Astrocyte of the cerebellum (primary cell): ENCODE measurements around the gene GJC3.
"Not testable (repeated sequence)": the region's sequence is repeated elsewhere in the genome, so short reads cannot be mapped to it uniquely, and the experiment has no call there.

Experiments used
- DNase-seq: peaks from one replicate; pipeline ENCODE4 v3.0.0-alpha.2; 2011; ENCODE audit warnings: low read depth
- H3K4me3 ChIP-seq: 2 replicates; pipeline ENCODE4 v1.5.1; 2011; ENCODE audit warnings: mild to moderate bottlenecking, low read depth, low read length, moderate library complexity
- CTCF ChIP-seq: IDR thresholded peaks from 2 replicates; pipeline ENCODE4 v1.5.1; 2012; ENCODE audit warnings: low read length, low read depth, moderate library complexity, mild to moderate bottlenecking; ENCODE audit errors: missing control alignments
- in situ Hi-C: cut with HindIII; loops from 2 replicates; pipeline ENCODE4 v1.10.0; 2017; ENCODE audit warnings: low sequenced_read_pairs

GJC3 gene

DNA sequence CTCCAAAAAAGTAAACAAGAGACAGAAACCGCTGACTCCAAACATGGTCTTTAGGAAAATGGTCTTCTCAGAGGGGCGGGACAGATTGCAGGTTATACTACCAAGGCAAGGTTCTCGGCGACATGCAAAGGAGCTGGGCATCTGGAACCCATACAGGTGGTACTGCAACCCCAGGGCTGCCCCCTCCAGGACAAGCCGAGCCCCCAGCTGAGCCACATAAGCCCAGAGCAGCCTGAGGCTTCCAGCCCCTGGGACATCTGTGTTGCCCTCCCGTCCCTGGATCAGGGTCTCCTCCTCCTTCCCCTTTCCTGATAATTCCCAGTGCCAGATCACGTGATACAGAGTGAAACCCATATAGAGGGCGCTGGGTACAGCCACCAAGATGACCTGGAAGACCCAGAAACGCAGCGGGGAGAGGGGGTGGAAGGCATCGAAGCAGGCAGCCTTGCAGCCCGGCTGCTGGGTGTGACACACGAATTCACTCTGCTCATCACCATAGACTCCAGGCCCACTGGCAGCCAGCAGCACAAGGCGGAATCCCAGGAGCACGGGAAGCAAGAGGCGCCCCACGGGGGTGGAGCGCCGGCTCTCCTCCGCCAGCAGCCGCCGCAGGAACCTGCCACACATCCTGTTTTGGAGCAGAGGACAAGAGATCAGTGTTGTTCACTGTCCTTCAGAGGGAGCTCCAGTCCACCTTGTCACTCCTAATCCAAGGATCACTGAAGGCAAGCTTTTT, at the start of gene GJC3:
GJC3 (minus strand) TSS at position 627 of the 736 bp plus-strand sequence; CDS start at position 627, 0 bp downstream.
- no peak within 1 kb of the TSS for H3K4me3 ChIP-seq
- in situ Hi-C loops, result no loop called here
- TF ChIP-seq CTCF, result peak; percentile 36
- no peak for DNase-seq

DNA sequence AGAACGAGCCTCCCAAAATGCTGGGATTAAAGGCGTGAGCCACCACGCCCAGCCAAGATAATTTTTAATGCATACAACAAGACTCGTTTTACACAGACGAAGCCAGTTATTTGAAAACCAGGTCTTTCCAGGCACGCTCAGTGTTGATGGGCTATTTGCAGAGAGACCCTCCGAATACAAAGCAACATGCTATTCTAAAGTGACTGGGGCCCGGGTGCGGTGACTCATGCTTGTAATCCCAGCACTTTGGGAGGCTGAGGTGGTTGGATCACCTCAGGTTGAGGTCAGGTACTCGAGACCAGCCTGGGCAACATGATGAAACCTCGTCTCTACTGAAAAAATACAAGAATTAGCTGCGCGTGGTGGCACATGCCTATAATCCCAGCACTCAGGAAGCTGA, 47.2 kb upstream of the GJC3 start:
- no peak overlapping the region for H3K4me3 ChIP-seq
- no peak for TF ChIP-seq CTCF
- DNase-seq, result no peak
- in situ Hi-C loops, result no loop called here

- no peak for TF ChIP-seq CTCF
- in situ Hi-C loops, result no loop called here
- H3K4me3 ChIP-seq, result no peak within 1 kb of the TSS
- no peak for DNase-seq
These were observed 46.5 kb upstream of the GJC3 start, which contains the start of gene AZGP1 for GRCh38 chr7:99975782-99976521. TSS of gene AZGP1 (minus strand) at chr7:99976031. CDS start at chr7:99976020, 11 bp downstream.

GRCh38 chr7:99974681-99975080, 45.3 kb upstream of the GJC3 start:
- no peak for TF ChIP-seq CTCF
- DNase-seq, result no peak
- in situ Hi-C loops, result no loop called here

DNA sequence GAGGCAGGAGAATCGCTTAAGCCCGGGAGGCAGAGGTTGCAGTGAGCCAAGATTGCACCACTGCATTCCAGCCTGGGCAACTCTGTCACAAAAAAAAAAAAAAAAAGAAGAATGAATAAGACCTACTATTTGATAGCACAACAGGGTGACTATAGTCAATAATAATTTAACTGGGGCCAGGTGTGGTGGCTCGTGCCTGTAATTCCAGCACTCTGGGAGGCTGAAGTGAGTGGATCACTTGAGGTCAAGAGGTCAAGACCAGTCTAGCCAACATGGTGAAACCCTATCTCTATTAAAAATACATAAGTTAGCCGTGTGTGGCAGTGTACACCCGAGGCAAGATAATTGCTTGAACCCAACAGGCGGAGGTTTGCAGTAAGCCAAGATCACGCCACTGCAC, 44.4 kb upstream of the GJC3 start:
- in situ Hi-C loops, H3K4me3 ChIP-seq, DNase-seq: not testable (repeated sequence)

More at GRCh38 chr7:99974681-99975080, 45.3 kb upstream of the GJC3 start:
- H3K4me3 ChIP-seq, result no peak overlapping the region

DNA sequence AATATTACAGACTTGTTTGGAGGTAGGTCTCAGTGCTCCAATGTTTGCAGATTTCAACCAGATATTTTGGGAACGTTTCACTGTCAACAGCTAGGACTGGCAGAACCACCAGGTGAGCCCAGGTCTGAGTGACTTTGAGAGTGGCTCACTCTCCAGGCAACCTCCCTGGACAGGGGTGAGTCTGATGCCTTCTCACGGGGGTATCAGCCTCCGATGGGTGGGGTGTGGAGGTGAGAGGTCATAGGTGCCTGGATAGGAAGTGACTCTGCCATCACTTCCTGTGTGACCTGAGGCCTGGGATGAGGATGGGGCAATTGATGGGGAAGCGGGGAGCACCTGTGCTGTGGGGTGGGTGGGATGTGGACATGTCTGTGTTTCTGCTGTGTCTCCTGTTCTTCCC, 41.8 kb upstream of the GJC3 start:
- in situ Hi-C loops, result no loop called here

GRCh38 chr7:99969813-99970212, 40.4 kb upstream of the GJC3 start:
- DNase-seq, in situ Hi-C loops, H3K4me3 ChIP-seq: not testable (repeated sequence)

More for the DNA sequence above, 41.8 kb upstream of the GJC3 start:
- H3K4me3 ChIP-seq, result no peak overlapping the region
- no peak for DNase-seq
- TF ChIP-seq CTCF, result no peak
